ENCODE measurements around the gene SLC10A7. TPM values are rescaled to one million over a fixed set of nuclear protein-coding genes. Genes with fewer than 3 reads are reported as not detected.

Gene SLC10A7
- total RNA-seq, 2 donors from 2014 or later: 10.3 to 14.4 TPM

GRCh38 chr4:146428298-146428697 lies 93.4 kb downstream of the SLC10A7 start:
- Histone ChIP-seq H3K4me1 (ENCODE audit: control insufficient read depth in 1 of 2, low read depth in 2 of 2) (no peaks in the 10 kb centered on the region), H3K4me3 (no peak overlapping the region), H3K27me3 (replicated peaks; ENCODE audit: insufficient read depth) (no peaks in the 10 kb centered on the region), H3K36me3 (no peaks in the 10 kb centered on the region), H3K9me3 (no peaks in the 10 kb centered on the region), H3K27ac (no peak overlapping the region)
- ATAC-seq (ENCODE audit: insufficient number of reproducible peaks, low FRiP score, low read depth): no peak
- TF ChIP-seq CTCF (IDR thresholded peaks at IDR 0.05): no peak
- no peak for DNase-seq (ENCODE audit: low spot score)

GRCh38 chr4:146417822-146418221 lies 103.9 kb downstream of the SLC10A7 start:
- H3K27me3 ChIP-seq (replicated peaks; ENCODE audit: insufficient read depth): no peaks in the 10 kb centered on the region
- H3K36me3 ChIP-seq: no peaks in the 10 kb centered on the region
- no peak for TF ChIP-seq CTCF (IDR thresholded peaks at IDR 0.05)
- no peak overlapping the region for H3K27ac ChIP-seq
- no peak overlapping the region for H3K4me3 ChIP-seq
- peaks cover 0 to 9% of the 10 kb centered on the region in 2 donors for H3K4me1 ChIP-seq (ENCODE audit: control insufficient read depth in 1 of 2, low read depth in 2 of 2)
- ATAC-seq (ENCODE audit: insufficient number of reproducible peaks, low FRiP score, low read depth) (no peak), DNase-seq (ENCODE audit: low spot score) (no peak)
- no peaks in the 10 kb centered on the region for H3K9me3 ChIP-seq

- Histone ChIP-seq H3K36me3 (no peaks in the 10 kb centered on the region), H3K9me3 (no peaks in the 10 kb centered on the region), H3K27me3 (replicated peaks; ENCODE audit: insufficient read depth) (no peaks in the 10 kb centered on the region), H3K4me1 (ENCODE audit: control insufficient read depth in 1 of 2, low read depth in 2 of 2) (peaks cover 0 to 9% of the 10 kb centered on the region in 2 donors), H3K4me3 (no peak overlapping the region), H3K27ac (no peak overlapping the region)
- TF ChIP-seq CTCF (IDR thresholded peaks at IDR 0.05): no peak
- DNase-seq (ENCODE audit: low spot score) (no peak), ATAC-seq (ENCODE audit: insufficient number of reproducible peaks, low FRiP score, low read depth) (no peak)
These were observed 105.9 kb downstream of the SLC10A7 start for GRCh38 chr4:146415829-146416228.

- no peak for ATAC-seq (ENCODE audit: insufficient number of reproducible peaks, low FRiP score, low read depth)
- Histone ChIP-seq H3K27me3 (replicated peaks; ENCODE audit: insufficient read depth) (no peaks in the 10 kb centered on the region), H3K4me1 (ENCODE audit: control insufficient read depth in 1 of 2, low read depth in 2 of 2) (no peaks in the 10 kb centered on the region), H3K36me3 (no peaks in the 10 kb centered on the region), H3K9me3 (no peaks in the 10 kb centered on the region), H3K4me3 (no peak overlapping the region), H3K27ac (no peak overlapping the region)
- no peak for TF ChIP-seq CTCF (IDR thresholded peaks at IDR 0.05)
- DNase-seq (ENCODE audit: low spot score): no peak
These were observed 114.1 kb downstream of the SLC10A7 start for GRCh38 chr4:146407669-146408084.

- no peak for ATAC-seq (ENCODE audit: insufficient number of reproducible peaks, low FRiP score, low read depth)
- Histone ChIP-seq H3K4me1 (ENCODE audit: control insufficient read depth in 1 of 2, low read depth in 2 of 2) (no peaks in the 10 kb centered on the region), H3K9me3 (no peaks in the 10 kb centered on the region), H3K27ac (no peak overlapping the region), H3K4me3 (no peak overlapping the region), H3K27me3 (replicated peaks; ENCODE audit: insufficient read depth) (no peaks in the 10 kb centered on the region), H3K36me3 (no peaks in the 10 kb centered on the region)
- no peak for TF ChIP-seq CTCF (IDR thresholded peaks at IDR 0.05)
- DNase-seq (ENCODE audit: low spot score): no peak
These were observed 114.5 kb downstream of the SLC10A7 start for GRCh38 chr4:146407257-146407656.
